ENCODE data around the gene GALNTL6. TPM values are rescaled to one million over a fixed set of nuclear protein-coding genes. Genes with fewer than 3 reads are reported as not detected.
"Not testable (repeated sequence)": the region's sequence is repeated elsewhere in the genome, so short reads cannot be mapped to it uniquely, and the experiment has no call there.

Gene GALNTL6
- total and polyA plus RNA-seq, 3 donors from 2014 or later: 2.9 to 6.2 (median 4.9) TPM

DNA sequence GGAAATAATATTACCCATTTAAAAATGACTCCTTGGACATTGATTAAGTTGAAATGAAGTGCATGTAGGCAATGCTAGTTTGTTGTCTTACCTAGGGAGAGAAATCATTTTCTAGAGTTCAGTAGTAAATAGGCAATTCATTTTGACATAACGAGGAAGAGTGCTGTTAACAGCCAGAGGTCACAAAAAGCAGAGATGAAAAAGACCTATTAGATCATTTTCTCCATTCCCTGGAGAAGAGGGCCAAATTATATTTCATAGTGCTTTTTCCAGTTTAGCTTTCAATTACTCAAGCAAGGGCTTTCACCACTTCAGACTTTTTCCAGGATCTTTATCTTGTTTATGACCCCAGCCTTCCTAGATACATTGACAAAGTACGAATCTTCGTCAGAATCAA lies 981.1 kb downstream of the GALNTL6 start:
- DNase-seq: no peak
- intact Hi-C loops (cut with DNase I; ENCODE audit: low total_unique reads): no loop called here
- Histone ChIP-seq H3K9me3 (no peaks in the 10 kb centered on the region), H3K27ac (no peak overlapping the region), H3K36me3 (ENCODE audit: low read depth, missing control alignments) (no peaks in the 10 kb centered on the region), H3K4me3 (no peak overlapping the region), H3K27me3 (no peaks in the 10 kb centered on the region), H3K4me1 (no peaks in the 10 kb centered on the region)
- TF ChIP-seq POLR2A (IDR thresholded peaks at IDR 0.05): no peak
- TF ChIP-seq, protein P1, sequence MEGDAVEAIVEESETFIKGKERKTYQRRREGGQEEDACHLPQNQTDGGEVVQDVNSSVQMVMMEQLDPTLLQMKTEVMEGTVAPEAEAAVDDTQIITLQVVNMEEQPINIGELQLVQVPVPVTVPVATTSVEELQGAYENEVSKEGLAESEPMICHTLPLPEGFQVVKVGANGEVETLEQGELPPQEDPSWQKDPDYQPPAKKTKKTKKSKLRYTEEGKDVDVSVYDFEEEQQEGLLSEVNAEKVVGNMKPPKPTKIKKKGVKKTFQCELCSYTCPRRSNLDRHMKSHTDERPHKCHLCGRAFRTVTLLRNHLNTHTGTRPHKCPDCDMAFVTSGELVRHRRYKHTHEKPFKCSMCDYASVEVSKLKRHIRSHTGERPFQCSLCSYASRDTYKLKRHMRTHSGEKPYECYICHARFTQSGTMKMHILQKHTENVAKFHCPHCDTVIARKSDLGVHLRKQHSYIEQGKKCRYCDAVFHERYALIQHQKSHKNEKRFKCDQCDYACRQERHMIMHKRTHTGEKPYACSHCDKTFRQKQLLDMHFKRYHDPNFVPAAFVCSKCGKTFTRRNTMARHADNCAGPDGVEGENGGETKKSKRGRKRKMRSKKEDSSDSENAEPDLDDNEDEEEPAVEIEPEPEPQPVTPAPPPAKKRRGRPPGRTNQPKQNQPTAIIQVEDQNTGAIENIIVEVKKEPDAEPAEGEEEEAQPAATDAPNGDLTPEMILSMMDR (IDR thresholded peaks at IDR 0.05): no peak
- WGBS, 2 donors: 79 to 81% methylated on average over 3 of the region's 3 CpGs

DNA sequence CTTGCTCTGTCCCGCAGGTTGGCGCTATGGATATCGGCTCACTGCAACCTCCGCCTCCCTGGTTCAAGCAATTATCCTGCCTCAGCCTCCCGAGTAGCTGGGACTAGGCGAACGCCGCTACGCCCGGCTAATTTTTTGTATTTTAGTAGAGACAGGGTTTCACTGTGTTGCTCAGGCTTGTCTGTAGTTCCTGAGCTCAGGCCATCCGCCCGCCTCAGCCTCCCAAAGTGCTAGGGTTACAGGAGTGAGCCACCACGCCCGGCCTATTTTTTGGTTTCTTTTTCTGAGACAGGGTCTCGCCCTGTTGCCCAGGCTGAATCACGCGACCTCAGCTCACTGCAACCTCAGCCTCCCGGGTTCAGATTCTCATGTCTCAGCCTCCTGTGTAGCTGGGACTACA lies 984.1 kb downstream of the GALNTL6 start:
- H3K9me3 ChIP-seq; H3K4me1 ChIP-seq; H3K36me3 ChIP-seq (ENCODE audit: low read depth, missing control alignments); H3K27ac ChIP-seq; H3K27me3 ChIP-seq; DNase-seq; intact Hi-C loops (cut with DNase I; ENCODE audit: low total_unique reads): not testable (repeated sequence)
- H3K4me3 ChIP-seq: peak overlapping the region in 1 of 2 donors; percentile 1
- 70 to 74% methylated on average over 18 of the region's 18 CpGs for whole genome bisulfite sequencing, 2 donors

DNA sequence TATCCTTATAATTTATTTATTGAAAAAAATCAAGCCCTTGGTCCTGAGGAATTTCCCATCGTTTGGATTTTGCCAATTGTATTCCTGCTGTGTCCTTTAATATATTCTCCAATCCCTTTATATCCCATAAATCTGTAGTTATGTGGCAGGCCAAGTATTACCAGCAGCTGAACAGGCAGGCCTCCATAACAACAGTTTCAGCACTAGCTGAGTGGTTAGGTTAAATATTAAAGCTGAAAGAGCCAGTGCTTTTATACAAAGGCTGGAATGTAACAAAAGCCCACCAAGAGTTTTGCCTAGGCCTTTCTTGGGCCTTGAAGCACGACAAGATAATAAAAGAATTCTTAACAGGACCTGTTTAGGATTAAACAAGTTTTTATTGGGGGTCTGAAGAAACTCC lies 988.8 kb downstream of the GALNTL6 start:
- no peaks in the 10 kb centered on the region for H3K36me3 ChIP-seq (ENCODE audit: low read depth, missing control alignments)
- no peak overlapping the region for H3K4me3 ChIP-seq
- H3K9me3 ChIP-seq: no peaks in the 10 kb centered on the region
- no peak for TF ChIP-seq POLR2A (IDR thresholded peaks at IDR 0.05)
- TF ChIP-seq, protein P1 (IDR thresholded peaks at IDR 0.05): no peak
- intact Hi-C loops (cut with DNase I; ENCODE audit: low total_unique reads): no loop called here
- no peaks in the 10 kb centered on the region for H3K27me3 ChIP-seq
- no peak for DNase-seq
- 75 to 78% methylated on average over 2 of the region's 2 CpGs for WGBS, 2 donors
- H3K27ac ChIP-seq: no peak overlapping the region
- H3K4me1 ChIP-seq: no peaks in the 10 kb centered on the region

DNA sequence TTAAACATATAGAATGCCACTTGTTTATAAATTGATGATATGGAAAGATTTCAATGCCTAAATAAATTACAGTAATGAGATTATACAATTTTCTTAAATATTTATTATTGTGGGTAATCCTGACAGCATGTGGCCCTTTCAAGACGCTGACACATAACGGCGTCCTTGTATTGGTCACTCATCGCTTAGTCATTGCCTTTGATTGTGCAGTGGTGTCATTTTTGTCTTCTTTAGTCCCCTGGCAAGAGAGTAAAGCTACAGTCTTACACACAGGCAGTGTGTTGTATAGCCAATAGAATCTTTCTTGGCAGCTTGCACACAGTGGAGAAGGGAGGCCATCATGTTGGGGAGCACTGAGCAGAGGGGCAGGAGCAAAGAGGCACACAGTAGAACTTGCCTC lies 993.6 kb downstream of the GALNTL6 start:
- intact Hi-C loops (cut with DNase I; ENCODE audit: low total_unique reads): no loop called here
- WGBS, 2 donors: 92 to 96% methylated on average over 4 of the region's 4 CpGs
- no peak overlapping the region for H3K27ac ChIP-seq
- TF ChIP-seq, protein P1 (IDR thresholded peaks at IDR 0.05): no peak
- TF ChIP-seq POLR2A (IDR thresholded peaks at IDR 0.05): no peak
- H3K9me3 ChIP-seq: no peaks in the 10 kb centered on the region
- DNase-seq: no peak
- H3K4me3 ChIP-seq: no peak overlapping the region
- no peaks in the 10 kb centered on the region for H3K4me1 ChIP-seq
- no peaks in the 10 kb centered on the region for H3K27me3 ChIP-seq
- H3K36me3 ChIP-seq (ENCODE audit: low read depth, missing control alignments): no peaks in the 10 kb centered on the region

DNA sequence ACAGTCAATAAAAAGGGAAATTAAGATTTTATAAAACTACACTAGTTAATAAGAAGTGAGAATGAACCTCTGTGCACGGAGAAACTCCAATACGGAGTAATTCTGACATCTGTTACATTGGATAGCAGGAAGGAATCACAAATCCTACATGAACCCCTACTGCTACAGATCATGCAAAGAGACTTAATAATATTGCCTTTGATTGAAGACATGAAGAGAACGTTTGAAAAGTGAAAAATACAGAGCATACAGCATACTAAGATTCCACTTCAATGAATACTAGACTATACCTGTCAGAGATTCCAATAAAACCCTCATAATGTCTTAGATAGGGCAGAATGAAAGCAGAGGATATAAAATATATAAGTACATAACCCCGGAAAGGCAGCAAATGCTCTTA lies 995.0 kb downstream of the GALNTL6 start:
- Histone ChIP-seq H3K4me3 (no peak overlapping the region), H3K27me3 (no peaks in the 10 kb centered on the region), H3K4me1 (no peaks in the 10 kb centered on the region), H3K27ac (no peak overlapping the region), H3K9me3 (no peaks in the 10 kb centered on the region), H3K36me3 (ENCODE audit: low read depth, missing control alignments) (no peaks in the 10 kb centered on the region)
- intact Hi-C loops (cut with DNase I; ENCODE audit: low total_unique reads): no loop called here
- TF ChIP-seq, protein P1 (IDR thresholded peaks at IDR 0.05): no peak
- TF ChIP-seq POLR2A (IDR thresholded peaks at IDR 0.05): no peak
- DNase-seq: no peak
- WGBS, 2 donors: 92 to 93% methylated on average over 4 of the region's 4 CpGs

Measured in testis (tissue), 3 donors.